Vagina (tissue), 2 donors: ENCODE results near the gene SPATA31D3. TPM values are rescaled to one million over a fixed set of nuclear protein-coding genes. Genes with fewer than 3 reads are reported as not detected.
"Not testable (repeated sequence)": the region's sequence is repeated elsewhere in the genome, so short reads cannot be mapped to it uniquely, and the experiment has no call there.

ENCODE experiments used
- DNase-seq, 2 donors: peaks; one replicate each; pipeline ENCODE4 v3.0.0-alpha.2; 2017; ENCODE audit errors: extremely low spot score in 2 of 2
- H3K27ac ChIP-seq: fragments of 200-600 bp; sonication (generic); one replicate; pipeline ENCODE4 v1.5.1; 2019
- H3K27me3 ChIP-seq: fragments of 200-600 bp; sonication (generic); one replicate; pipeline ENCODE4 v1.5.1; 2019
- H3K36me3 ChIP-seq, 2 donors: fragments of 200-600 bp; sonication (generic); one replicate each; pipeline ENCODE4 v1.5.1; 2017 to 2019
- H3K4me1 ChIP-seq: fragments of 200-600 bp; sonication (generic); one replicate; pipeline ENCODE4 v1.5.1; 2019
- H3K4me3 ChIP-seq, 2 donors: fragments of 200-600 bp; sonication (generic); 1 replicate in 1 of 2; 2 replicates in 1 of 2; pipeline ENCODE4 v1.5.1; 2016 to 2019
- H3K9me3 ChIP-seq: fragments of 200-600 bp; sonication (generic); one replicate; pipeline ENCODE4 v1.5.1; 2019
- POLR2A ChIP-seq, 2 donors: fragments of 450-650 bp; IDR thresholded peaks; one replicate each; pipeline ENCODE4 v1.6.1; 2017; ENCODE audit warnings: antibody characterized with exemption in 2 of 2, mild to moderate bottlenecking in 2 of 2, moderate library complexity in 2 of 2
- POLR2AphosphoS5 ChIP-seq, 2 donors: sonication (generic); formaldehyde crosslinking; IDR thresholded peaks; one replicate each; pipeline ENCODE4 v1.9.0; 2017; ENCODE audit warnings: antibody characterized with exemption in 2 of 2, mild to moderate bottlenecking in 2 of 2, low read depth in 1 of 2; ENCODE audit not compliant: insufficient read depth in 1 of 2
- intact Hi-C: fragments of 100-400 bp; cut with DNase I; formaldehyde crosslinking; loops from one replicate; pipeline ENCODE4 v1.15.1; 2023
- total RNA-seq: library from RNA; depleted of rRNA; stranded (reverse); fragments of >200 nt; gene quantifications from one replicate; pipeline ENCODE4 v1.2.3, GENCODE V29; 2016
- TF ChIP-seq, protein P1 (sequence below), 3 experiments: fragments of 450-650 bp in 2 of 3; fragments of 200-600 bp in 1 of 3; sonication (generic) in 1 of 3; IDR thresholded peaks; one replicate each; pipeline ENCODE4 v1.5.1; 2017 to 2019; ENCODE audit warnings: antibody characterized with exemption in 3 of 3, mild to moderate bottlenecking in 2 of 3, moderate library complexity in 2 of 3

SPATA31D3 gene
- not detected for total RNA-seq

DNA sequence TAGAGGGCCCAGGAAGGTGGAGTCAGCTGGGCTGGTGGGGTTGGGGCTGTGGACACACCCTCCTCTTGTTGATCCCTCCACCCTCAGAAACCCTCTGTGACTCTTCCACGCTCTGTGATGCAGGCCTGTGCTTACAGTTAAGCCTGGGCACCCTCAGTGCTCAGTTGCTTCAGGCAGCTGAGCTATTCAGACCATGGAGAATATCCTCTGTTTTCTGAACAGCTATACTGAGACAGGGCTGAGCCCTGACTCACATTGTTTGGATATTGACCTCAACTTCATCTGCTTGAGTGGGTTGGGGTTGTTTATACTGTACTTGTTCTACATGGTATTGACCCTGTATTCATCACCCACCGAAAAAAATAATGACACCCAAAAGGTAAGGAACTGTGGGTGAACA is at the start of gene SPATA31D3:
TSS of gene SPATA31D3 (plus strand) at position 108 of the 400 bp plus-strand sequence. CDS start at position 194, 86 bp downstream.
- H3K4me3 ChIP-seq, H3K4me1 ChIP-seq, H3K27me3 ChIP-seq, H3K9me3 ChIP-seq, H3K27ac ChIP-seq, intact Hi-C loops, H3K36me3 ChIP-seq, DNase-seq: not testable (repeated sequence)

DNA sequence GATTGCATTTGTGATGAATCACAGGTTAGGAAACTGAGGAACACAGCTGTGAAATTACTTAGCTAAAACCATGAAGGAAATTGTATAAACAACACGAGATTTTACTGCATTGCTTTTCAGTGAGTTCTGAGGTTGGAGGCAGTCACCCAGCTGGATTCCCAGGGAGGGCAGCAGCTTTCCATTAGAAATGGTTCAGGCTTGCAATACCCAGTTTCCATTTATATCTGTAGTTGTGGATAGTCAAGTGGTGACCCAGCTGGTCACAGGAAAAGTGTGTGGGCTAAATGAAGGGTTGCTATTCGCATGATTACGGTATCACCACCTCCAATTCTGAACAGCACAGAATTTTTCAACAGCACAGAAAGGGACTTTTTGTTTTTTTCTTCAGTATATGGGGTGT is 49.4 kb upstream of the SPATA31D3 start:
- no peak overlapping the region for H3K27ac ChIP-seq
- no peaks in the 10 kb centered on the region for H3K36me3 ChIP-seq
- no peaks in the 10 kb centered on the region for H3K27me3 ChIP-seq
- no peak overlapping the region for H3K4me3 ChIP-seq
- TF ChIP-seq POLR2AphosphoS5 (IDR thresholded peaks at IDR 0.05; ENCODE audit: insufficient read depth in 1 of 2, low read depth in 1 of 2): no peak
- DNase-seq: no peak
- H3K4me1 ChIP-seq: no peaks in the 10 kb centered on the region
- no peaks in the 10 kb centered on the region for H3K9me3 ChIP-seq
- intact Hi-C loops: no loop called here

DNA sequence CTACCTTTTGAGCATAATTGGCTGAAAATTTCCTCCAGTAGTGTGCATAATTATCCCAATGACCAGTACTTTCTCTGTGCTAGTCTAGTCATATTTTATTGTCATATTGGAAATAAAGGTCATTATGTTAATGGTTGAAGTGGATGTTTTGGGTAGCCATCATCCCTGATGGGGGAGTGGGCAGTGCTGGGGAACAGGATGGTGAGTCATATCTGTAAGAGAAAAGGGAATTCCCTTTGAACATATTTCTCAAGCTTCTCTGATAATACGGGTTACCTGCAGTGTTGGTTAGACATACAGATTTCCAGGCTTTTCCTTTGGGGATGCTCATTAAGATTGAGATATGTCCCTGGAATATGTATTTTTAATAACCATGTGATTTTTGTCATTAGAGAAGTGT is 48.4 kb upstream of the SPATA31D3 start:
- TF ChIP-seq POLR2AphosphoS5 (IDR thresholded peaks at IDR 0.05; ENCODE audit: insufficient read depth in 1 of 2, low read depth in 1 of 2): no peak
- TF ChIP-seq, protein P1, sequence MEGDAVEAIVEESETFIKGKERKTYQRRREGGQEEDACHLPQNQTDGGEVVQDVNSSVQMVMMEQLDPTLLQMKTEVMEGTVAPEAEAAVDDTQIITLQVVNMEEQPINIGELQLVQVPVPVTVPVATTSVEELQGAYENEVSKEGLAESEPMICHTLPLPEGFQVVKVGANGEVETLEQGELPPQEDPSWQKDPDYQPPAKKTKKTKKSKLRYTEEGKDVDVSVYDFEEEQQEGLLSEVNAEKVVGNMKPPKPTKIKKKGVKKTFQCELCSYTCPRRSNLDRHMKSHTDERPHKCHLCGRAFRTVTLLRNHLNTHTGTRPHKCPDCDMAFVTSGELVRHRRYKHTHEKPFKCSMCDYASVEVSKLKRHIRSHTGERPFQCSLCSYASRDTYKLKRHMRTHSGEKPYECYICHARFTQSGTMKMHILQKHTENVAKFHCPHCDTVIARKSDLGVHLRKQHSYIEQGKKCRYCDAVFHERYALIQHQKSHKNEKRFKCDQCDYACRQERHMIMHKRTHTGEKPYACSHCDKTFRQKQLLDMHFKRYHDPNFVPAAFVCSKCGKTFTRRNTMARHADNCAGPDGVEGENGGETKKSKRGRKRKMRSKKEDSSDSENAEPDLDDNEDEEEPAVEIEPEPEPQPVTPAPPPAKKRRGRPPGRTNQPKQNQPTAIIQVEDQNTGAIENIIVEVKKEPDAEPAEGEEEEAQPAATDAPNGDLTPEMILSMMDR (IDR thresholded peaks at IDR 0.05): no peak
- no peak for TF ChIP-seq POLR2A (IDR thresholded peaks at IDR 0.05)
- intact Hi-C loops: no loop called here
- H3K27me3 ChIP-seq: no peaks in the 10 kb centered on the region
- H3K27ac ChIP-seq: no peak overlapping the region
- DNase-seq: no peak
- no peaks in the 10 kb centered on the region for H3K4me1 ChIP-seq
- no peaks in the 10 kb centered on the region for H3K9me3 ChIP-seq
- H3K4me3 ChIP-seq: no peak overlapping the region
- no peaks in the 10 kb centered on the region for H3K36me3 ChIP-seq

DNA sequence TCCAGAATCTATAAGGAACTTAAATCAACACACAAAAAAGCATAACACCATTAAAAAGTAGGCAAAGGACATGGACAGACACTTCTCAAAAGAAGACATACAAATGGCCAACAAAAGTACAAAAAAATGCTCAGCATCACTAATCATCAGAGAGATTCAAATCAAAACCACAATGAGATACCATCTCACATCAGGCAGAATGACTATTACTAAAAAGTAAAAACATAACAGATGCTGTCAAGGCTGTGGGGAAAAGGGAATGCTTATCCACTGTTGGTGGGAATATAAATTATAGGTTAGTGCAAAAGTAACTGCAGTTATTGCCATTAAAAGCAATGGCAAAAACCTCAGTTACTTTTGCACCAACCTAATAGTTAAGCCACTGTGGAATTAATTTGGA is 47.2 kb upstream of the SPATA31D3 start:
- no peak for DNase-seq
- no peaks in the 10 kb centered on the region for H3K4me1 ChIP-seq
- H3K27ac ChIP-seq: no peak overlapping the region
- intact Hi-C loops: no loop called here
- H3K4me3 ChIP-seq: no peak overlapping the region
- no peaks in the 10 kb centered on the region for H3K36me3 ChIP-seq
- H3K9me3 ChIP-seq: no peaks in the 10 kb centered on the region
- H3K27me3 ChIP-seq: no peaks in the 10 kb centered on the region
- TF ChIP-seq POLR2A (IDR thresholded peaks at IDR 0.05): no peak
- no peak for TF ChIP-seq POLR2AphosphoS5 (IDR thresholded peaks at IDR 0.05; ENCODE audit: insufficient read depth in 1 of 2, low read depth in 1 of 2)
- TF ChIP-seq, protein P1 (IDR thresholded peaks at IDR 0.05): no peak

DNA sequence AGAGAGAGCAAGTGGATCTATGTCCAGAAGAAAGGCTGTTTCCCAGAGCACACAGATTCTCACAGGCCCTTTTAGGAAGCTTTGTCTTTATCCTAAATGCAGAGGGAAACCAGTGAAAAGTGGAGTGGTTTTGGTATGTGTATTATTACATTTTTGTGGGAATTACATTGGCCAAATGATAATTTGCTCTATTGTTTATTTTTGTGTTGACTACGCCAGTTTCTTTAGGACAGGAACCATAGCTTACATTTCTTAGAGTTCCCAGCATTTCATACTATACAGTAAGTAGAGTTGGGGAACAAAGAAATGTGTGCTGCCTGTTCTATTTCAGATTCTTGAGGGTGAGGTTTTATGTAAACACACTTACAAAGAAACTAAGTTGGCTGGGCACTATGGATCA is 44.4 kb upstream of the SPATA31D3 start:
- Histone ChIP-seq H3K4me1 (no peaks in the 10 kb centered on the region), H3K27ac (no peak overlapping the region), H3K36me3 (no peaks in the 10 kb centered on the region), H3K27me3 (no peaks in the 10 kb centered on the region), H3K4me3 (no peak overlapping the region), H3K9me3 (no peaks in the 10 kb centered on the region)
- no peak for DNase-seq
- intact Hi-C loops: no loop called here
- TF ChIP-seq POLR2AphosphoS5 (IDR thresholded peaks at IDR 0.05; ENCODE audit: insufficient read depth in 1 of 2, low read depth in 1 of 2): no peak
- no peak for TF ChIP-seq POLR2A (IDR thresholded peaks at IDR 0.05)
- TF ChIP-seq, protein P1 (IDR thresholded peaks at IDR 0.05): no peak

DNA sequence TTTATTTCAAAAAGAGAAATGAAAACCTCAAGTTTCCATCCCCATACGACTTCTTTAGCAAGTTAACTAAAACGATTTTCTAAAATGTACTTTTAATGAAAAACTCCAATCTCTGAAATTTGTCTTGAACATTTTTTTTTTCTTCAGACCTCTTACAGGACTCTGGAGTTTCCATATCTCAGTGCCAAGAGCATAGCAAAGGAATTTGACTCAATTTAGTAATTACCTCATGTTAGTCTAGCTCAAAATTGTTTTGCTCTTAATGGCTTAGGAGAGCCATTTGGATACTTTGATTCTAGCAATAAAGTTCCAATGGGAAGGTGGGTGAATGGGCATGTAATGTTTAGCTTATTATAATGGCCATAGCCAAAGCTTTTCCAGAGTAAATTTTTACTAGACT is 41.1 kb upstream of the SPATA31D3 start:
- TF ChIP-seq POLR2A (IDR thresholded peaks at IDR 0.05) (no peak), POLR2AphosphoS5 (IDR thresholded peaks at IDR 0.05; ENCODE audit: insufficient read depth in 1 of 2, low read depth in 1 of 2) (no peak)
- TF ChIP-seq, protein P1 (IDR thresholded peaks at IDR 0.05): no peak

More for the DNA sequence above, 41.1 kb upstream of the SPATA31D3 start:
- Histone ChIP-seq H3K36me3 (no peaks in the 10 kb centered on the region), H3K4me3 (no peak overlapping the region), H3K27ac (no peak overlapping the region), H3K27me3 (no peaks in the 10 kb centered on the region), H3K4me1 (no peaks in the 10 kb centered on the region), H3K9me3 (no peaks in the 10 kb centered on the region)
- DNase-seq: no peak
- intact Hi-C loops: no loop called here
